Activated naive CD8-positive, alpha-beta T cell treated with anti-CD3 and anti-CD28 coated beads for 36 hours (primary cell): ENCODE measurements around the gene TMEM30A. TPM values are rescaled to one million over a fixed set of nuclear protein-coding genes. Genes with fewer than 3 reads are reported as not detected.
A peak's percentile ranks its signal among the peaks of the same experiment; 100 is the strongest.

ENCODE experiments used
- DNase-seq: peaks from one replicate; pipeline ENCODE4 v3.0.0; 2021
- H3K27ac Mint-ChIP-seq: one replicate; pipeline ENCODE4 v1.8.0; 2022; ENCODE audit warnings: mild to moderate bottlenecking, moderate library complexity, mixed read lengths
- H3K27me3 Mint-ChIP-seq: one replicate; pipeline ENCODE4 v1.8.0; 2022; ENCODE audit warnings: mild to moderate bottlenecking, mixed read lengths
- H3K36me3 Mint-ChIP-seq: one replicate; pipeline ENCODE4 v1.8.0; 2021; ENCODE audit warnings: mild to moderate bottlenecking, mixed read lengths
- H3K4me1 Mint-ChIP-seq: one replicate; pipeline ENCODE4 v1.8.0; 2021; ENCODE audit warnings: mixed read lengths
- H3K4me3 Mint-ChIP-seq: one replicate; pipeline ENCODE4 v1.8.0; 2022; ENCODE audit warnings: mild to moderate bottlenecking, moderate library complexity, mixed read lengths
- H3K9me3 Mint-ChIP-seq: one replicate; pipeline ENCODE4 v1.8.0; 2022; ENCODE audit warnings: mixed read lengths
- total RNA-seq, 2 experiments: library from RNA; stranded (reverse); gene quantifications; one replicate each; pipeline ENCODE4 v1.2.3, GENCODE V29; 2021

The TMEM30A gene
- 10 to 100 TPM; 38.8 to 40.4 TPM for total RNA-seq

GRCh38 chr6:75284632-75285282, at the start of gene TMEM30A:
TMEM30A (minus strand) TSS chr6:75284792; CDS start chr6:75284638, 154 bp downstream.
- Mint-ChIP-seq H3K4me1 (peaks cover 43% of the 10 kb centered on the region), H3K27ac (no peak within 1 kb of the TSS), H3K27me3 (no peaks in the 10 kb centered on the region), H3K36me3 (peaks cover 16% of the 10 kb centered on the region), H3K4me3 (no peak within 1 kb of the TSS), H3K9me3 (no peaks in the 10 kb centered on the region)
- DNase-seq, result peak; percentile 96

DNA sequence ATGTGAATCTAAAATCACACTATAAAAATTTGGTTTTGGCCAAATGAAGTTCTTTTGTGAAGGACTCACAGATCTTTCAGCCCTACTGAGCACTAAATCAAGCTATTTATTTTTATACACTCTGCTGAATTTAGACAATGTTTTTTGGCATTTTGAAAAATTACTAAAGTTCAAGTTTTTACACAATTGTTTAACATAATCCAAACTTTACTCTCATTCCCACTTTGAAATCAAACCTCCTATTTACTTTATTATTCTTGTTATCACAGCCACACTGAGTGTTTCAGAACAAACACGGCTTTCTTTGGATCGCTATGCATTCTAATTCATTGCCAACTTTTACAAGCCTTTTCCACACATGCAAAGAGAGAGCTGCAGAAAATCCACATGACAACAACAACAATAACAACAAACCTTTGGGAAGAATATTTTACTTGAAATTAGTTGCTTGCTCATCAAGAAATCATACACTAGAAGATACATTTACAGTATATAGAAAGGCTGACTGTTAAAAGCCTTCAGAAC, 49.1 kb upstream of the TMEM30A start:
- no peak overlapping the region for H3K27ac Mint-ChIP-seq
- DNase-seq, result no peak
- peaks cover 15% of the 10 kb centered on the region for H3K27me3 Mint-ChIP-seq
- no peaks in the 10 kb centered on the region for H3K4me1 Mint-ChIP-seq
- no peaks in the 10 kb centered on the region for H3K9me3 Mint-ChIP-seq
- H3K36me3 Mint-ChIP-seq, result no peaks in the 10 kb centered on the region
- H3K4me3 Mint-ChIP-seq, result no peak overlapping the region

GRCh38 chr6:75331151-75331550, 46.6 kb upstream of the TMEM30A start:
- Mint-ChIP-seq H3K4me3 (no peak overlapping the region), H3K4me1 (no peaks in the 10 kb centered on the region), H3K36me3 (no peaks in the 10 kb centered on the region), H3K27ac (no peak overlapping the region), H3K9me3 (no peaks in the 10 kb centered on the region), H3K27me3 (peaks cover 13% of the 10 kb centered on the region)
- DNase-seq, result no peak

- Mint-ChIP-seq H3K9me3 (no peaks in the 10 kb centered on the region), H3K27ac (no peak overlapping the region), H3K4me3 (no peak overlapping the region), H3K36me3 (no peaks in the 10 kb centered on the region), H3K27me3 (peaks cover 9% of the 10 kb centered on the region), H3K4me1 (no peaks in the 10 kb centered on the region)
- no peak for DNase-seq
Observed at GRCh38 chr6:75329703-75330102, 45.1 kb upstream of the TMEM30A start.

- Mint-ChIP-seq H3K36me3 (no peaks in the 10 kb centered on the region), H3K27me3 (peaks cover 9% of the 10 kb centered on the region), H3K4me3 (no peak overlapping the region), H3K9me3 (no peaks in the 10 kb centered on the region), H3K4me1 (no peaks in the 10 kb centered on the region), H3K27ac (no peak overlapping the region)
- no peak for DNase-seq
Observed at GRCh38 chr6:75327807-75328206, 43.2 kb upstream of the TMEM30A start.

DNA sequence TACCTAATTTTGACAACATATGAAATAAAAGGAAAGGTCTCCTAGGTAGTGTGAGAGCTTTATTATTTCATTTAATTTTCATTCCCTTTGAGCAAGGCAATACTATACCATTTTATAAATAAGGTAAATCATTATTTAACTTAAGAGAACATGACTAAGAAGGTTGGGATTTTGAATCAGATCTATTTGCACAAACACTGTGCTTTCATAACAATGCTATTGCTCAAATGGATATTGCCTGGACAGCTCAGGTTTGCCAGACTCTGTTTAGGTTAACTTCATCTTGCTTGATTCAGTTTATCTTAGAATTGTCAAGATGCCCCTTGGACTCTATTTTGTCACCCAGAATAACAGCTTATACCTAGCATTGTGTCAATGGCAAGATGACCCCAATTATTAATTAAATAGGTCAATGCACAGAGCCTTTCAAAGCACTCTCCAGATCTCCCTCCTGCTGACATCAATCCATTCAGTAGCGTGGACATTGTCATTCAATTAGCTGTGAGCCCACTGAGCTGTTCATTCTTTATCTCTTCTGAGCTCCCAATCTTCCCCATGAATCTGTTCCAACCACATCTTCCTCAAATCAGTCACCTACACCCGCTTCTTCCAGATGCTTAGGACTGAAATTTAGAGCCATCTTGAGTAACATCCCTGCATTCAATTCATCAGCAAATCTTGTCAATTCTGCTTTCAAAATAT, 42.1 kb upstream of the TMEM30A start:
- H3K4me1 Mint-ChIP-seq, result no peaks in the 10 kb centered on the region
- H3K27me3 Mint-ChIP-seq, result peaks cover 7% of the 10 kb centered on the region
- H3K27ac Mint-ChIP-seq, result no peak overlapping the region
- H3K36me3 Mint-ChIP-seq, result no peaks in the 10 kb centered on the region
- DNase-seq, result no peak
- H3K4me3 Mint-ChIP-seq, result no peak overlapping the region
- H3K9me3 Mint-ChIP-seq, result no peaks in the 10 kb centered on the region

DNA sequence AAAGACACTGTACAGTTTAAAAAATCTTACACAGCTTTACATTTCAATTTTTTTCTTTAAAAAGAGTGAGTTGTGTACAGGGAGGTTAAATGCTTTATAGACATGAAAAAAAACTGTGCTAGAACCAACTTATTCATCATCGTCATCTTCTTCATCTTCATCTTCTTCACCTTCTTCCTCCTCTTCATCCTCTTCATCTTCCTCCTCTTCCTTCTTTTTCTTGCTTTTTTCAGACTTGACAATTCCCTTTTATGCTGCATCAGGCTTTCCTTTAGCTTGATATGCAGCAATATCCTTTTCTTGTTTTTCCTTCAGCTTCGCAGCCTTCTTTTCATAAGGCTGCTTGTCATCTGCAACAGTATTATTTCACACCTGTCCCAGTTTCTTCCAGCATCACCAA, 34.3 kb upstream of the TMEM30A start:
- H3K4me3 Mint-ChIP-seq, result no peak overlapping the region

DNA sequence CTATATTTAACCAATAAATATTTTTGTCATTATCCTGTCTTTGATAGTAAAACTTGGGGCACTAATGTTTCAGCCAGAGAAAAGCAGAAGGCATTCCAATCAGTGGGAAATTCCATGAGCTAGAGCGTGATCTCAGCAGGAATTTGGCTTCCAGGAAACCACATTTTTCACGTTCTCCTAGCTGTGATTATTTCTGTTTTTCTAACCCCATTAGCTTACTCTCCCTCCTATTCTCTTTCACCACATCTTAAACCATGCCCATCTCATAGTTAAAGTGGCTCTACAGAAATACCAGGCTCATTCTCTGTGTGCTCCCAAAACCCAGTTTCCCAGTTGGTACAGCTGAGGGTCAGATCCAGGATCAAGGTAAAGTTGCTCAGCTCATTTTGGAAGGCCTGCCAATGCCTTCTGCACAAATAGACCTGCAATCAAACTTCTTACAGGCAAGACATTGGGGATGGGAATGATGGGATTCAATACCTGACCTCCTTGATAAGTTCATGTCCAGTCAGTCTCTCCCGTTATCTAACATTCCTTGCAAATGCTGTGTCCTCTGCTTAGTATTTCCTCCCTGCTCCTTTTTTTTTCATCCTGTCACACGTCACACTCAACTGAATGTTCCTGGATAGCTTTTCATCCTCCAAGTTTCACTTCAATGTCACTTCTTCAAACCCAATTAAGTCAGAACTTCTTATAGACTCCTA, 33.1 kb upstream of the TMEM30A start:
- Mint-ChIP-seq H3K4me1 (no peaks in the 10 kb centered on the region), H3K36me3 (no peaks in the 10 kb centered on the region), H3K4me3 (no peak overlapping the region), H3K9me3 (no peaks in the 10 kb centered on the region), H3K27ac (no peak overlapping the region), H3K27me3 (peaks cover 47% of the 10 kb centered on the region)
- DNase-seq, result no peak

More for the DNA sequence above, 34.3 kb upstream of the TMEM30A start:
- H3K36me3 Mint-ChIP-seq, result no peaks in the 10 kb centered on the region
- H3K9me3 Mint-ChIP-seq, result no peaks in the 10 kb centered on the region
- H3K27me3 Mint-ChIP-seq, result peaks cover 36% of the 10 kb centered on the region
- DNase-seq, result no peak
- no peaks in the 10 kb centered on the region for H3K4me1 Mint-ChIP-seq
- no peak overlapping the region for H3K27ac Mint-ChIP-seq

DNA sequence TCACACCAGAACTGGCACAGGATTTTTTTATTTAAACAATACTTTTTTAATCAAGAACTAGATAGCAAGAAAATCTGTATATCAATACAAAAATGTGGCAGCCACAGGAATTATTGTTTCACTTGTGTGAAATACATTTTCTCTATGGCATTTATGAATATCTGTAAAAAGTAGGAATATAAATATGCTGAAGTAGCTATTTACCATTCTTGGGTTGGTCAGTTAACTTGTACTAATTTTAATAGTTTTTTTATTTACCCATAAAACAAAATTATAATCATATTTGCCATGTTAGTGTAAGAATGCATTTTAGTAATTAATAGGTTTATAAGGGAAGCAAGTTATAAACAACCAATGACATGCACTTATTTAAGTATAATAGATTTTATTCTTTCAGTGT, 31.4 kb upstream of the TMEM30A start:
- H3K27ac Mint-ChIP-seq, result no peak overlapping the region
- no peaks in the 10 kb centered on the region for H3K36me3 Mint-ChIP-seq
- H3K4me3 Mint-ChIP-seq, result no peak overlapping the region
- no peaks in the 10 kb centered on the region for H3K4me1 Mint-ChIP-seq
- H3K27me3 Mint-ChIP-seq, result peaks cover 44% of the 10 kb centered on the region
- no peak for DNase-seq
- H3K9me3 Mint-ChIP-seq, result no peaks in the 10 kb centered on the region

DNA sequence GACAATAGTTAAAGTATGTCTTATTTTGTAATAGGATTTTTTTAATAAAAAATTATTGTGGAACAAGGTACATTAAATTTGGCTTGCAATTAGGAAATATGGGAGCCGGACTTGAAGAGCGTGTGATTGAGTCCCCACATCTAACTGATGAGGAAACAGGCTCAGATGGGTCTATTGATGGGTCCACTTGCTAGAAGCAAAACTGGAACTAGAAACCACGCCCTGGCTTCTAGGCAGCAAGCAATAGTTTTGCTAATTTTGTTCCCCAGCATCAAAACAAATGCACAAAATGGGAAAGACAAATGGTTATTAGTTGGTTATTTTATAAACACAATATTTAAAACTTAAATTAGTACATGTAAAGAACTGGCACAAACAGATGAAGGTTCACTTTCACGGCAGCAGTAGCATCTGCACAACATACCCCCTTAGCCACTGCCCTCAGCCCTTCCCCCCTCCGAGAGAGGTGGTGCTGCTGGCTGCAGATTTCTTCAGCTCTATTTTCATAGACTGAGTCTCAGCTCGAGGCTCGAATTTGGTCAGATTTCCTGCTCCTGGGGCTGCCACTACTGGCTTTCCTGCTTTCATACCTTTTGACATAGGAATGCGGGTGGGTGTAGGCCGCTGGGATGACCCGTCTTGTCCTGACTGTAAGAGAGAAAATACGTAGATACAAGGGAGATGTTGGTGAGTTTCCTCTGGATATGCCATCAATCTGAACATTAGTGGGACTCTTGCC, 23.8 kb upstream of the TMEM30A start:
- no peak for DNase-seq
- H3K36me3 Mint-ChIP-seq, result no peaks in the 10 kb centered on the region
- no peak overlapping the region for H3K27ac Mint-ChIP-seq
- peaks cover 13% of the 10 kb centered on the region for H3K27me3 Mint-ChIP-seq
- H3K9me3 Mint-ChIP-seq, result no peaks in the 10 kb centered on the region
- H3K4me1 Mint-ChIP-seq, result no peaks in the 10 kb centered on the region
- H3K4me3 Mint-ChIP-seq, result no peak overlapping the region

- no peak for DNase-seq
- Mint-ChIP-seq H3K27ac (no peak overlapping the region), H3K36me3 (no peaks in the 10 kb centered on the region), H3K4me1 (no peaks in the 10 kb centered on the region), H3K27me3 (peaks cover 5% of the 10 kb centered on the region), H3K9me3 (no peaks in the 10 kb centered on the region), H3K4me3 (no peak overlapping the region)
Observed at GRCh38 chr6:75307364-75308004, 22.9 kb upstream of the TMEM30A start.

DNA sequence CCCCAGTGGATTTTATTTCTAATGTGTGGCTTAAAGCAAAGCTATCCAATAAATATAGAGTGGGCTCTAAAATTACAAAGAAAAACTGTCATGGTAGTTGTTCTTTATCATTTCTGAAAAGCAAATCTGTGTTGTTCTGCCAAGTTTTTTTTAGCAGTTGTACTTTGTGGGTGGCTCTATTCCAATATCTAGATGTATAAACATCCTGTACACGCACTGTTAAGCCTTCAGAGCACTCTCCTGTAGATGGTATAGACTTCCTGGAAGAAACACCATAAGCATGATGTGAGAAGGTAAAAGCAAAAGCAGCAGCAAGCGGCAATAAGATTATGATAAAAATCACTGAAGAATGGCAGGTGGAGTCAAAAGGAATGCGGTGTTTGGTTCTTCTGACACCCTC, 21.5 kb upstream of the TMEM30A start:
- Mint-ChIP-seq H3K4me3 (no peak overlapping the region), H3K9me3 (no peaks in the 10 kb centered on the region), H3K27me3 (peaks cover 4% of the 10 kb centered on the region), H3K36me3 (no peaks in the 10 kb centered on the region), H3K4me1 (no peaks in the 10 kb centered on the region), H3K27ac (no peak overlapping the region)
- DNase-seq, result no peak

DNA sequence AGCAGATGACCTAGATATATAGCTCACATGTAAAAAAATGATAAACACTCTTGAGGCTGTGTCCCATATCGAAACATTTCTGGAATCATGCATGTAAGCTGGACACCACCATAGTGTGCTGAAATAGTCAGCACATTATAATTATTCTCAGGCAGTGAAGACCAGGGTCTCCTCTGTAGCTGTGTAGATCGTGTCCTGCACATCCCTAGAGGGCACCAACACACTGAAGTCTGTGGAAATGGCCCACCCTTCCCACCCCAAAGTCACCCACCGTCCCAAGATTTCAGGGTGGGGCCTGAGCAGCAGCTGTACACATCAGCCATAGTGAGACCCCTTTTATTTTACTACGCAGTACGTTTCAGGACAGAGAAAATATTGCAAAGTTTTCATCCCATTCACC, 21.0 kb upstream of the TMEM30A start:
- Mint-ChIP-seq H3K9me3 (no peaks in the 10 kb centered on the region), H3K27ac (no peak overlapping the region), H3K4me3 (no peak overlapping the region), H3K27me3 (peaks cover 4% of the 10 kb centered on the region), H3K36me3 (no peaks in the 10 kb centered on the region), H3K4me1 (no peaks in the 10 kb centered on the region)
- DNase-seq, result no peak

DNA sequence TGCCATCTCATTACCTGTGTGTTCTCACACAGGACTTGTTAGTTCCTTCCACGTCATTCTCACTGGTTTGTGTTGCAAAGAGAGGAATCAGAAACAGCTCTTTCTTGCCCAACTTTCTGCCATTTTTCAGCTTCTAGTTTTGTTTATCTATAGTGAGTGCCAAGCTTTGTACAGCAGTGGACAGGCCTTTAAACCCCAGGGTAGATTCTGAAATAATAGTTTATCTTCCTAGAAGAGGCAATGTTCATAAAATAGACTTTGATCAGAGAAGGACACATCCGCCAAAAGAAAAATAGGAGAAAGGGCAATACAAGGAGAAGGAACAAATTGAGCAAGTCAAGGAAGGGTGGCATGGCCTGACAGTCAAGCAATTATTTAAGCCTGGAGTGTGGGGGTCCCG, 17.7 kb upstream of the TMEM30A start:
- no peak for DNase-seq
- Mint-ChIP-seq H3K4me1 (no peaks in the 10 kb centered on the region), H3K4me3 (no peak overlapping the region), H3K27ac (no peak overlapping the region), H3K9me3 (no peaks in the 10 kb centered on the region), H3K27me3 (peaks cover 4% of the 10 kb centered on the region), H3K36me3 (no peaks in the 10 kb centered on the region)
